Suprapubic skin (tissue), 3 donors: ENCODE data around the gene CDC27.

Source experiments
- CTCF ChIP-seq, 2 donors: fragments of 200-600 bp in 1 of 2; fragments of 450-650 bp in 1 of 2; sonication (generic) in 1 of 2; IDR thresholded peaks; one replicate each; pipeline ENCODE4 v1.5.1; 2016 to 2019; ENCODE audit warnings: antibody characterized with exemption in 2 of 2, mild to moderate bottlenecking in 1 of 2, moderate library complexity in 1 of 2
- POLR2A ChIP-seq, 2 donors: fragments of 450-650 bp; IDR thresholded peaks; one replicate each; pipeline ENCODE4 v1.6.1; 2017; ENCODE audit warnings: antibody characterized with exemption in 2 of 2, mild to moderate bottlenecking in 2 of 2, moderate library complexity in 2 of 2

GRCh38 chr17:47199627-47200324 lies 10.7 kb upstream of the CDC27 start:
- TF ChIP-seq POLR2A (IDR thresholded peaks at IDR 0.05) (no peak), CTCF (IDR thresholded peaks at IDR 0.05) (no peak)
